Uterus (tissue), 2 donors: ENCODE data around the gene COL23A1.

Experiments
- POLR2A ChIP-seq, 2 donors: fragments of 450-650 bp; IDR thresholded peaks; one replicate each; pipeline ENCODE4 v1.6.1; 2016; ENCODE audit warnings: antibody characterized with exemption in 2 of 2, mild to moderate bottlenecking in 1 of 2, moderate library complexity in 1 of 2
- TF ChIP-seq, protein P1 (sequence below), 4 experiments: fragments of 200-600 bp in 2 of 4; fragments of 450-650 bp in 2 of 4; sonication (generic) in 2 of 4; IDR thresholded peaks; one replicate each; pipeline ENCODE4 v1.5.1; 2016 to 2019; ENCODE audit warnings: antibody characterized with exemption in 4 of 4, mild to moderate bottlenecking in 2 of 4, moderate library complexity in 1 of 4

DNA sequence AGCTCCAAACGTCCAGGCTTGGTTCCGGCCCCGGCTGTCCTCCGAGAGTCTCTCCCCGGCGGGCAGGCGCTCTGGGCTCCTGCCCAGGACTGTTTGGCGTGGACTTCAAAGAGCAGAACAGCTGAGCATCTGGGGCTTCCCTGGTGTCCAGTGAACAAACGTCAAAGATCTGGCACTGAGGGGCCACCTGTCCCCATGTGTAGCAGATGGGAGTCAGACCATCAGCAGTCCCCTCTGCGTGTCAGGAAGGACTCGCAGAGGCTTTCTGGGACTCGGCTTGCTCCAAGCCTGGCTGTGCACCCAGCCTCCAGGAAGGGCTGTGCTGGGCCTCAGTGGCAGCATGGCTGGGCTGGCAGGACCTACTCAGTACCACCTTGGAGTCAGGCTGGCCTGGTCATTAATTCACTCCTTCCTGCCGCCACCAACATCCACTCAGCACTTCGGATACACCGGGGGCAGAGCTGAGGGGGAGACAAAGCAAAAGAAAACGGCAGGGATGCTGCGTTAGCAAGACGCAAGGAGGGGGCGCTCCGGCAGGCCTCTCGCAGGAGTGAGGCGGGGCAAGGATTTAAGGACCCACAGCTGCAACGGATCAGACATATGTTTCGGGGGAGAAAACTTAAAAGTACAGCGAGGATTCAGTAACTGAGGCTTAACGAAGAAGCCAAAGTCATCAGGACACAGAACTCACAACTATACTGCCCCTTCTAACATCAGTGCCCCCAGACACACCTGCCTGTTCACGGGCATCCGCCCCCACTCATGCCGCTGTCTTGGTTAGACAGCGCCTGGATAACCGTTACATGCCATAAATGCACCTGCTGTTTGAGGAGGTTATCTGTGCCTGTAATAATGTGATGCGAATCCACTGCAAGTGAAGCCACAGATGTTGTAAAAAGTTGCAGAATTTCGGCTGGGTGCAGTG, 193.1 kb downstream of the COL23A1 start:
- TF ChIP-seq, protein P1, sequence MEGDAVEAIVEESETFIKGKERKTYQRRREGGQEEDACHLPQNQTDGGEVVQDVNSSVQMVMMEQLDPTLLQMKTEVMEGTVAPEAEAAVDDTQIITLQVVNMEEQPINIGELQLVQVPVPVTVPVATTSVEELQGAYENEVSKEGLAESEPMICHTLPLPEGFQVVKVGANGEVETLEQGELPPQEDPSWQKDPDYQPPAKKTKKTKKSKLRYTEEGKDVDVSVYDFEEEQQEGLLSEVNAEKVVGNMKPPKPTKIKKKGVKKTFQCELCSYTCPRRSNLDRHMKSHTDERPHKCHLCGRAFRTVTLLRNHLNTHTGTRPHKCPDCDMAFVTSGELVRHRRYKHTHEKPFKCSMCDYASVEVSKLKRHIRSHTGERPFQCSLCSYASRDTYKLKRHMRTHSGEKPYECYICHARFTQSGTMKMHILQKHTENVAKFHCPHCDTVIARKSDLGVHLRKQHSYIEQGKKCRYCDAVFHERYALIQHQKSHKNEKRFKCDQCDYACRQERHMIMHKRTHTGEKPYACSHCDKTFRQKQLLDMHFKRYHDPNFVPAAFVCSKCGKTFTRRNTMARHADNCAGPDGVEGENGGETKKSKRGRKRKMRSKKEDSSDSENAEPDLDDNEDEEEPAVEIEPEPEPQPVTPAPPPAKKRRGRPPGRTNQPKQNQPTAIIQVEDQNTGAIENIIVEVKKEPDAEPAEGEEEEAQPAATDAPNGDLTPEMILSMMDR (IDR thresholded peaks at IDR 0.05) = no peak
- no peak for TF ChIP-seq POLR2A (IDR thresholded peaks at IDR 0.05)
